CD1c-positive myeloid dendritic cell (primary cell): Measurements from ENCODE around the gene KSR2.
A peak's percentile ranks its signal among the peaks of the same experiment; 100 is the strongest.

ENCODE experiments used
- DNase-seq: peaks from one replicate; pipeline ENCODE4 v3.0.0-alpha.2; 2016; ENCODE audit errors: extremely low spot score

The KSR2 gene

DNA sequence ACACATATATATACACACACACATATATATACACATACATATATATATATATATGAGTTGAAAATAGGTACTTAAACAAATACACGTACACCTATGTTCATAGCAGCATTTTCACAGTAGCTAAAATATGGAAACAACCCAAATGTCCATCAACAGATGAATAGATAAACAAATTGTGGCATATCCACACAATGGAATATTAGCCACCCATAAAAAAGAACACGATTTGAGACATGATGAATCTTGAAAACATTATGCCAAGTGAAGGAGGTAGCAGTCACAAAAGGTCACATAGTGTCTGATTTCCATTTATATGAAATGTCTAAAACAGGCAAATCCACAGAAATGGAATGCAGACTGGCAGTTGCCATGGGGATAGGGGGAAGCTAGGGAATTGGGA lies 276.3 kb downstream of the KSR2 start:
- DNase-seq, result no peak

DNA sequence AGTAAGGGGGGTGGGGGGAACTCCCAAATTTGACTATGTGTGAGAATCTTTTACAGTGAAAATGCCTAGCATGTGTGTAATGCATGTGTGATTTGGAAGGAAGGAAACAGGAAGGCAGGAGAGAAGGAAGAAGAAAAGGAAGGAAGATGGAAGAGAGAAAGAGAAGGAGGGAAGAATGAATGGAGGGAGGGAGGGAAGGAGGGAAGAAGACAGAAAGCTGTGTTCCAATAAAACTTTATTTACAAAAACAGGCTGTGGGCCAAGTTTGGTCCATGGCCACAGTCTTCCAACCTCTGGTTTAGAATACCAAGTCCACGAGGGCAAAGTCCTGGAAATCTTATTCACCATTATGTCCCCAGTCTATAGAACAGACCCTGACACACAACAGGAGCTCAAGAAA lies 278.9 kb downstream of the KSR2 start:
- no peak for DNase-seq

DNA sequence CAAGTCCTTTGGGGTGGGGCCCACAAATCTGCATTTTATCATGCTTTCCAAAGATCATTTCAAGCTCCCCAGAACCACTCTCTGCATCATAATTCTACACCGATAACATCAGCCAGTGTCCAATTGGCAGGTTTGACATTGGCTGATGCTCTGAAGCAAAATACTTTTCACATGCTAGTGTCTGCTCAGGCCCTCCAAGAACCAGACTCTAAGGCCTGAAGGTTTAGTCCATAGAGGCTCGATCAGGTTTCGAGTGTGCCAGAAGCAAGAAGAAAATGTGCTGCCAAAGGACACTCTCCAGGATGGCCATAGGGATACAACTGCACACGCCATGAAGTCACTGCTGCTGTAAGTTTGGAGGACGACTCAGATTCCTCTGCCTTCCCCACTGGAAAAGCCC lies 280.3 kb downstream of the KSR2 start:
- DNase-seq, result no peak

DNA sequence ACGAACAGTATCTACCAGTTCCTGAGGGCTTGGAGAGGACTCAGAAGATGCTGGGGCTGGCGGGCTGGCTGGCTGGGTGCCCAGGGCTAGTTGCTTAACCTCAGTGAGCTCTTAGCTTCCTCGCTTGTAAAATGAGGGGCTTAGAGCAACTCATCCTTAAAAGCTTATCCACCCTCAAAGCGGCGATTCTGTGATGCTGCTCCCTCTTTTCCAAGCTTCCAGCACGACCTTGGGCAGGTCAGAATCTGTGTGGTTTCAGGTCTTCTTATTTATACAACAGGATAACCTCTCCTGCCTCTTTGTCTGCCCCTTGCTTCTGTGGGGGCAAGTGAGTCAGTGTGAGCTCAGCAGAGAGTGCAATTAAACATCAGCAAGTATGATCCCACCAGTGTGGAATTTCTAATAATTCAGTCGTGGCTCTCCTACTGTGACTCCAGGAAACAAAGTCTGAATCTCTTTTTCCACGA lies 281.8 kb downstream of the KSR2 start:
- DNase-seq, result no peak

DNA sequence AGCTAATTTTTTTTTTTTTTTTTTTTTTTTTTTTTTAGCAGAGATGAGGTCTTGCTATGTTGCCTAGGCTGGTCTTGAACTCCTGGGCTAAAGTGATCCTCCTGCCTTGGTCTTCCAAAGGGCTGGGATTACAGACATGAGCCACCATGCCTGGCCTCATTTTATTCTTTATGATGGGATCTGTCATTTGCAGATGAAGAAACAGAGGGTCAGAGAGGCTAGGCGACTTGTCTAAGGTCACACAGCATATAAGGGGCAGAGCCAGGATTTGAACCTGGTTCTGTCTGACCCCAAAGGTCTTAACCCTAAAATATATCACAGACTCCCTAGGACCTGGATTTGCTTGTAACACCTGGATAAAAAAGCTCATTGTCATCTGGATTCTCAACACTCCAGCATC lies 282.6 kb downstream of the KSR2 start:
- no peak for DNase-seq

DNA sequence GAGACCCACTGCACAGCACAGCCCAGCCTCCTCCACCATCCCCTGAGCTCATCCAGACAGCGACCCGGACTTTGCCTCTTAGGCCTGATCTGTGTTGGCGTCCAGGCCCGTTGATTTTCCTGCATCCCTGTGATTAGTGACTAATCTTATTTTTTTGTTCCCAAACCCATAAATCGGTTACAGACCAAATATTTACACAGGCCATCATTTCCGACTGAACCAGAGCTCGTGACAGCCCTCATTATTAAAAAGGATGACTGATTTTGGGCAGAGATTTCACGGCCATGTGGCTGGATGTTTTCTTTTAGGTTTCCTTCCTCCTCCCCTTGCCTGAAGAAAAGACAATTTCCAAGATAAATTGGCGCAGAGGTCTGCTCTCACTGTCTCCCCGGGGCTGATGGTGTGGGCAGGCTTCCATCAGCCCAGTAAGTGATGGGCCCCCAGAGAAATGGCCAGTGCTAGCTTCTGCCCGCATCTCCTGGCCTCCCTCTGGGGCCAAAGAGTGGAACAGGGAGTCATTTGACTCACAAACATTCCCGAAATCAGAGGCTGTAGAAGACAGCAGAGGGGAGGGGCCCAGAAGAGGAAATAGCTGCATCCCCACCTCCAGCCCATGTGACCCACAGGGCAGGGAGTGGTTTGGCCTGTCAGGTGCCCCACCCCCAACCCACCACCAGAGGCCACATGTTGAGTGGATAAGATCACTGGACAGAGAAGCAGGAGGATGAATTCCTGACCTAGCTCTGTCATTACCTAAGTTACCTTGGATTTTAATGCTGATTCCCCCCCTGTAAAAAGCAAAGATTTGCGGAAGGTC lies 283.5 kb downstream of the KSR2 start:
- peak; percentile 1 for DNase-seq

DNA sequence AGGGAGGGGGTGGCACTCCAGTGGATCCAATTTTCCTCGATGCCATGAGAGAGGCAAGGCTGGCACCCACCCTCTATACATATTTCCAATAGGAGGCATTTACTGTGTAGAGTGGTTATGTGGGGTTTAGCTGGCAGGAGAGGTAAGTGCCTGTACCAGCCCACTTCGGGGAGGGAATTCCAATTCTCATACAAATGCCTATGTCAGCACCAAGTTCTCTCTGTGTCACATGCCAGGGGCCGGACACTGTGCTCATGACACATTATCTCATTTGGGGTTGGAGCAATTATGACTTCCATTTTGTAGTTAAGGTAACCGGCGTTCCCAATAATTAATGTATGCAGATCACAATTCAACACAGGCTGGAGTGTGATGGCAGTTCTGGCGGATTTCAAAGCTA lies 284.3 kb downstream of the KSR2 start:
- DNase-seq, result no peak

DNA sequence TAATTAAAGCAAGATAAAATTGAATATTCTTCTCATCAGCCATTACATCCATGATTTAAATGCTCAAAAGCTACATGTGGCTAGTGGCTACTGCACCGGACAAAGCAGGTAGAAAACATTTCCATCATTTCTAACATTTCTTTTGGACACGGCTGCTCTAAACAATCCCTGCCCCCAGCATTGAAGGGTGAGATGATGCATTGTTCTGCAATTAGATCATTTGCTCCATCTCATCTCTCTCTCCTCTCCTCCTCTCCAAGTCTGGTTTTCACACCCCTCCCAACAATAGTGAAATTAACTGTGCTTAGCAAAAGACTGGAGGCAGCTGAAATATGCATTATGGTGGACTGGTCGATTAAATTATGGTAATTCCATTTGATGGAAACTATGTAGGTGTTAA lies 288.5 kb downstream of the KSR2 start:
- no peak for DNase-seq

DNA sequence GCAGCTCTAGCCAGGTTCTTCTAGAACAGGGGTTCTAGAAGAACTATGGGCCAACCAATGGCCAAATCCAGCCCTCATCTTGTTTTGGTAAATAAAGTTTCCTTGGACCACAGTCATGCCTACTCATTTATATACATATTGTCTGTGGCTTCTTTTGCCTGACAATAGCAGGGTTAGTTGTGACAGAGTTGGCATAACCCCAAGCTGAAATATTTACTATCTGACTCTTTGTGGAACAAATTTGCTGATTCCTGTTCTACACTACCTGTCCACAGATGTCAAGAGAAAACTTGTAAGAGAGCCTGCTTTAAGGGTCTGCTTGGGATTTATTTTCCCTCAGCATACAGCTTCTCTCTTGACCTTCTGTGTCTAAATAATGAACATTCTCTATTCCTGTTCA lies 289.0 kb downstream of the KSR2 start:
- DNase-seq, result no peak

DNA sequence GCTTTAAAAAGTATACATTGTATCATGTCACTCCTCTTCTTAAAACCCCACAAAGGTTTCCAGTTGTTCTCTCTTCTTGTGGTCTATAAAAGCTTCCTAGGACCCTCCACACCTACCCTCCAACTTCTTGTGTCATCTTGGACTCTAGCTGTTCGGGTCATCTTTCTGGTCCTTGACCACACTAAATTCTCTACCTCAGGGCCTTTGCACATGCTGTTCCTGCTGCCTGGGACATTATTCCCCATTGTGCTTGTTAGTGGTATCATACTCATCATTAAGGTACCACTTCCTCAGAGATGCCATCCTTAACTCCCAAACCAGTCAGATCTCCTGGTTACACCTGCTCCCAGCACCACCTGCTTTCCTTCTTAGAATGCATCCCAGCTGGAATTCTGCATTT lies 294.0 kb downstream of the KSR2 start:
- DNase-seq, result no peak

DNA sequence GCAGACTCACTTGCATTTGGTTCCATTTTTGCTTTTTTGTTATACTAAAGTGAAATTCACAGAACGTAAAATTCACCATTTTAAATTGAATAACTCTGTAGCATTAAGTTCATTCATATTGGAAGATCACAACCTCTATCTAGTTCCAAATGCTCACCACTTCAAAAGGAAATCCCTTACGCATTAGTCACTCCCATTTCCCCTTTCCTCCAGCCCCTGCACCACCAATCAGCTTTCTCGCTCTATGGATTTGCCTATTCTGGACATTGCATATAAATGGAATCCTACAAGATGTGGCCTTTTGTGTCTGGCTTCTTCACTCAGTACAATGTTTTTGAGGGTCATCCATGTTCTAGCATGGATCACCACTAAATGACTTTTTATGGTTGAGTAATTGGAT lies 294.5 kb downstream of the KSR2 start:
- DNase-seq, result no peak

DNA sequence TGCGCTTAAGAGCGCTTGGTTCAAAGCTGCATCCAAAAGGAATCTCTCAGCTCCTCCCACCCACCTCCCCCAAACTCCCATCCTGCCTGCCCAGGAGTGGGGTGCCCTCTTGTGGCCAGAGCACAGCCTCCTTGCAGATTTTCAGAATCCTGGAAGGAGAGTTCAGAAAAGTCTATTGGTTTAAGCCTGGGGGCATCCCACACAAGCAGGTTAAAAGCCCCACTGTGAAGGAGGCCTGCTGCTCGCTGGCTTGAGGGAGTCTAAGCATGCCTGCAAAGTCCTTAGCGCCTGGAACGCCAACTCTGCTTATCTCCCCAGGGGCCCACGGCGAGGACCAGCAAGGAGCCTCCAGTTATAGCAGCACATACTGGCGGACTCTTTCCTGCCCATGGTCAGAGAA lies 297.1 kb downstream of the KSR2 start:
- no peak for DNase-seq

DNA sequence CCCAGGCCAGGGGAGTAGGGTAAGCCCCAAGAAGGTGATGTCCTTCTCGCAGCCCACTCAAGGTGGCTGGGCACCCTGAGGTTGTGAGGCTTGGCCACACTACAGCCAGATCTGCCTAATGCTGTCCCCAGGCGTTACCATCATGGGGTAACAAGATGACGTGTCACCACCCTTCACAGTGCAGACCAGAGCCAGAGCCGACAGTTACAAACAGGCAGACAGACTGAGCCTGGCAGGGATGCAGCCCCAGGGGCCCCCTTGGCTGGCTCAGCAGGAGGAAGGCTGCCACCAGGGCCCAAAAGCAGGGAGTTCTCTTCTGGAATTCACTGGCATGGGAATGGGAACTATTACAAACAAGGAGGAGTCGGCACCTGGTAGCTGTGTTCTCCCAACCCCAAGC lies 304.6 kb downstream of the KSR2 start:
- no peak for DNase-seq

DNA sequence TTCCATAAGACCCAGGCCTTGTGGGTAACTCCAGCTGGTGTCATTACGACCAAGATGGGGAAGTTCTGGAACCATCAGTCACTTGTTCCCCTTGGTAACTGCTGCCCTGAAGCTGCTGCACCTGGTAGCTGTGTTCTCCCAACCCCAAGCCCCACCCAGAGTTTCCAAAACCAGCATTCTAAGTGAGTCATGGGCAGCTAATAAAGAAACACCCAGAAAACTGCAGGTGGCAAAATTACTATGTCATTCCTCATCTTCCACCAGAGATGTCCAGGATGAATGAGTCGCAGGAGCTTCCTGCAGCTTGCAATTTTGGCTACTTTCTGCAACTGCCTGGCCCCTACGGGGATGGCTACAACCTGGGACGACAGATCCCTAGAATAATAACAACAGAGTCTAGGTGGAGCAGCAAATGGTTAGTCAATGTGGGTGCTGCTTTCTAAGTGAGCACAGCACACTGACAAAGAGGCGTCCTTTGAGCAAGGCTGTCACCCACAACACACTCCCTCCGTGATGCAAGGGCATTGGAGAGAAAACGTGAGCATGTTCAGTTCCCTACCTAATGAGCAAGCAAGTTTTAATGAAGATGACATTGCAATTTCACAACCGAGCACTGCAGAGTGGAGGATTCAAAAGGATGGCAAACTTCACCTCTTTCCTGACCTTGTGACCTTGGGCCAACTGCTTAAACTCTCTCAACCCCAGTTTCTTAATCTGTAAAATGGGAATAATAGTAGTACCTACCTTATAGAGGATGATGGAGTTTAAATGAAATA lies 306.0 kb downstream of the KSR2 start:
- DNase-seq, result no peak

DNA sequence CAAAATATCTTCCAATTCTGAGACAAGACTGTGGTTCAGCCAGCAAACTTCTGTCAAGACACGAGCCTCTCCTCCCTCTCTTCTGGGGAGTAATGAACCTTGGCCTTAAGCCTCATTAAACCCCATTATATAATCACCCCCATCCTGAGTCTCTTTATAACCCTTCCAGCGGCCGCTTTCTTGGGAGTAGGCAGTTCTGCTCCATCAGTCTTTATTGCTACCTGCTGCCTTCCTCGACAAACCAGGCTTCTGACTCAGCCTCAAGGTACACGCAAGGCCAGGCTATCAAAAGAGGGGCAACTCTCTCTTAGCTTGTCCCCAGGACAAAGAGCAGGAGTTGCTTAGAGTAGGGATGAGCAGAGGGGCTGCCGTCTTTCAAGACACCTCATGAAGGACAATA lies 306.6 kb downstream of the KSR2 start:
- no peak for DNase-seq

DNA sequence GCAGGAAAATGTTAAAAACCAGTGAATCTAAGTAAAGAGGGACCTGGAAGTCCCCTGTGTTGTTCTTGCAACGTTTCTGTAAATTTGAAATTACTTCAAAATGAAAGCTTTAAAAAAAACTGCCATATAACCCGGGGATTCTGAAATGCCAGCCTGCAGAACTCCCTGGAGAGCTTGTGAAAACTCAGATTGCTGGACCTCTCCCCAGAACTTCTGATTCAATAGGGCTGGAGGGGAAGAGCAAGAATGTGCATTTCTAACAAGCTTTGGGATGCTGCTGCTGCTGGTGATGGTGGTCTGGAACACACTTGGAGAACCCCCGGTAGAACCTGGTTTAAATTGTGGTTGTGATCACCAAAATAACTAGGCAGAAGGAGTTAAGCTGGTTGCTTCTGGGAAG lies 307.3 kb downstream of the KSR2 start:
- DNase-seq, result no peak

DNA sequence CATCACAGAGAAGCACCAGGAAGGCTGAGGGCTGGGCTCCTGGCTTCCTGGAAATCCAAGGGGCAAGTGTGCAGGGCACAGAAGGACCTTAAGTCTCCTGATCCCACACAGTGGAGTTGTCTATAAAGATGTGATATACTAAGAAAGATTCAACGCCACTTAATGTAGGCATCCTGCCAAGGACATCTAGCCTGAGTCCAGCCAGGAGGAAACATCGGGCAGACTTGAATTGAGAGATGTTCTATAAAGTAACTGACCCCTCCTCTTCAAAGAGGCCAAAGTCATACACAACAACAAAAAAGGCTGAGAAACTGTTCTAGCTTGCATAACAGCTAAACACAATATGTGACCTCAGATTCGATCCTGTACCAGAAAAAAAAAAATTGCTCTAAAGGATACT lies 307.9 kb downstream of the KSR2 start:
- no peak for DNase-seq

DNA sequence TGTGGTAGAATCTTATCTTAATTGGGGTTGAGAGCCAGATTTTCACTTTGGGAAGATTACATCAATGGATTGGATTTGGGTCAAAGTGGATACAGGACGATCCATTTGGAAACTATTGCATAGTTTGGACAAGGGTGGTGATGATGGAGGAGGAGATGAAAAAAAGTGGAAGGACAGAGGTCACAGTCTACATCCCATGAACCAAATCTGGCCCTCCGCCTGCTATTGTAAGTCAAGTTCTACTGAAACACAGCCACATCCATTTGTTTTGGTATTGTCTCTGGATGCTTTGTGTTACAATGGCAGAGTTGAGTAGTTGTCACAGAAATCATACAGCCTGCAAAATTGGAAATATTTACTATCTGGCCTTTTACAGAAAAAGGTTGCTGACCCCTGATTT lies 310.6 kb downstream of the KSR2 start:
- DNase-seq, result no peak

DNA sequence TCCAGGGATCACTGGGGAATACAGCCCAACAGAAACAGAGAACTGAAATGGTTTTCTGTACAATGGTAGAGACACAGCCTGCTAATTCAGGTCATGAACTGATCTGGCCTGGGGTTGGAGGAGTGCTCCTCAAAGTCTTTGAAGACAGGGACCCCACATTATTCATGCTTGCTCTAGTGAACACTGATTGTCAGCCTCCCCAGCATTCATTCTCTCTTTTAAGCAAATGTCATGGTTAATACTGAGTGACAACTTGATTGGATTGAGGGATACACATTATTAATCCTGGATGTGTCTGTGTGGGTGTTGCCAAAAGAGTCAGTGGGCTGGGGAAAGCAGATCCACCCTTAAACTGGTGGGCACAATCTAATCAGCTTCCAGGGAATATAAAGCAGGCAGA lies 319.0 kb downstream of the KSR2 start:
- no peak for DNase-seq

DNA sequence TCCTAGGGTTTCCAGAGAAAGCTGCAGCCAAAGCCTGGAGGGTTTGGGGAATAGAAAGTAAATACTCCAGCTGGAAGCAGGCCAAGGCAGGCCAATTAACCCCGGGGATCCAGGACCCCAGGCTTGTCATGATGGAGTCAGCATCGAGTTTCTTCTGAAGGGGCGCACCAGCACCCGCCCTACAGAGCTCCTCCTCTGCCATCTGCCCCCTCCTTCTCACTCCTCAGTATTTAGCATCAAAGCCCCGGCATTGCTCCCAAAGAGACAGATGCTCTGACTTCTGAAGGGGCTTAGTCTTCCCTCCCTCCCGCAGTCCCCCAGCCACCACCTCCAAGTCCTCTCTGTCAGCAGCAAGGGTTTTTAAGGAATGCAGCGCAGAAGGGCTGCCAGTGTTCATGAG lies 322.3 kb downstream of the KSR2 start:
- no peak for DNase-seq

DNA sequence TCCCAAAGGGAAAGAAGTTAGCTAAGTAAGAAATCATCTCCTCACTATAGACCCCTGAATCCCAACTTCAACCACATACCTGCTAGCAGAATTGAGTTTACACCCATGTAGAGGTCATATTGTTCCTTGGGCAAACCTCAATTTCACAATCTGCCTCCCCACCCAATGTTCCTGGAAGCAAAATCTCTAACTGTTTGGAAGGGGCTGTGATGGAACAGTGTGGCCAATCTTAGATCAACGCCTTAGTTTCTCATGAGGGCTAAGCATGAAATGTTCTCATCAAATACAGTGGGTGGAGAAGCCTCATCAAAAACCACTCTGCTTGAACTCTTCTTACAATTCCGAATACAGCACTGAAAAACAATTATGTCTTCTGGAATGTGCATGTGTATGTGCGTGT lies 323.3 kb downstream of the KSR2 start:
- DNase-seq, result no peak

DNA sequence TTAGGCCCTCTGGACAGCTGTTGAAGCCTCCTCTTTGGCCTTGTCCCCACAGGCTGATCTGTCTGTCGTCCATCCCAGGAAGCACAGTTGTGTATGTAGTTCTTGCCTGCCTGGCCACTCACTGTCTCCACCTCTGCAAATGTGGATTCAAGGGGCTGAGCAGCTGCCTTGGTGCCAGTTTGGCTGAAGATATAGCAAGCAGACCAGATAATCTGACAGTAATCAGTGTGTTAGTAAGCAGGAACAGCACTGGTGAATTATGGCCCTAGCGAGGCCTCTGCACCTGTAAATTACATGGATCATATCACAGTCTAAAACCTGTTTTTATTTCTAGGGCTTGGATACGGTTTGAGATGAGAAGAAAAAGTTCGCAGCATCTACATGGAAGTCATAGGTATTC lies 324.8 kb downstream of the KSR2 start:
- no peak for DNase-seq

DNA sequence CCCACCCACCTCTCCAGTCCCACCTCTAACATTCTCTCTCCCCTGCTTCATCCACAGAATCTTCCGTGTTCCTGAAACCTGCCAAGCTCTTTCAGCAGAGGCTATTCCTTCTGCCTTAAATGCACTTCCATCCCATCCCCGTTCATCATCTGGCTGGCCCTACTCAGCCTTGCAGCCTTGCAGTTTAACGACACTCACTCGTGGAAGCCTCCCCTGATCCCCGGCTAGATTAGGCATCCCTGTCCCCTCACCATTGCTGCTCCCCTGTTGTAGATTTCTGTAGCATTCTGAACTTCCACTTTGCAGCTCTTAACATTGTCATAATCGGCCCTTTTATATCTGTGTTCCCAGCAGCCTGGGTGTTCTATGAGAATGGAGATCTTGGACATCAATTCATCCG lies 326.9 kb downstream of the KSR2 start:
- DNase-seq, result no peak
